B cell (primary cell): Measurements from ENCODE around the gene SGCD.

Source experiments
- CTCF ChIP-seq: fragments of 200-600 bp; IDR thresholded peaks from one replicate; pipeline ENCODE4 v1.8.0; 2022; ENCODE audit warnings: antibody characterized with exemption, mild to moderate bottlenecking
- EZH2 ChIP-seq: IDR thresholded peaks from 2 replicates; pipeline ENCODE4 v1.6.1; 2012; ENCODE audit warnings: borderline replicate concordance, low read depth, mild to moderate bottlenecking, moderate library complexity, low read length; ENCODE audit not compliant: insufficient read depth, poor library complexity, severe bottlenecking

- TF ChIP-seq CTCF (no peak), EZH2 (no peak)
Observed at GRCh38 chr5:156427315-156427714, 100.4 kb downstream of the SGCD start.
